GM18499 (cell line): ENCODE results near the gene EPSTI1.
"Not testable (repeated sequence)": the region's sequence is repeated elsewhere in the genome, so short reads cannot be mapped to it uniquely, and the experiment has no call there.

Experiments
- ATAC-seq: cut with Tn5 transposase; IDR thresholded peaks from one replicate; pipeline ENCODE4 v1.9.1; 2021; ENCODE audit warnings: moderate number of reproducible peaks; ENCODE audit not compliant: insufficient read depth, unreplicated experiment

EPSTI1 gene

GRCh38 chr13:43006893-43007631, 15.0 kb upstream of the EPSTI1 start:
- ATAC-seq: no peak

- no peak for ATAC-seq
These were observed 13.6 kb upstream of the EPSTI1 start for GRCh38 chr13:43005460-43006236.

DNA sequence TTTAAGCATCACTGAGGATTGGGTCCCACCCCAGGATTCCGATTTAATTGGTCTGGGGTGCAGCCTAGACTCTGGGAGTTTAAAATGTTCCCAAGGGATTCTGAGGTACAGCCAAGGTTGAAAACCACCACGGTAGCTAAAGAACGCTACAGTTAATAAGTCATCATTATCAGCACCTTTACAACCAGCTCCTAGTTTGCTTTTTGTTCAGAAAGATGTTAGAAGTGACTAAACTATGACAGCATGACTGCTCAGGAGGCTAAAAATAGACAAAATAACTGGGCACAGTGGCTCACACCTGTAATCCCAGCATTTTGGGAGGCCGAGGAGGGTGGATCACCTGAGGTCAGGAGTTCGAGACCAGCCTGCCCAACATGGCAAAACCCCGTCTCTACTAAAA, 11.7 kb upstream of the EPSTI1 start:
- ATAC-seq: no peak

- ATAC-seq: no peak
These were observed 11.0 kb upstream of the EPSTI1 start for GRCh38 chr13:43003010-43003409.

DNA sequence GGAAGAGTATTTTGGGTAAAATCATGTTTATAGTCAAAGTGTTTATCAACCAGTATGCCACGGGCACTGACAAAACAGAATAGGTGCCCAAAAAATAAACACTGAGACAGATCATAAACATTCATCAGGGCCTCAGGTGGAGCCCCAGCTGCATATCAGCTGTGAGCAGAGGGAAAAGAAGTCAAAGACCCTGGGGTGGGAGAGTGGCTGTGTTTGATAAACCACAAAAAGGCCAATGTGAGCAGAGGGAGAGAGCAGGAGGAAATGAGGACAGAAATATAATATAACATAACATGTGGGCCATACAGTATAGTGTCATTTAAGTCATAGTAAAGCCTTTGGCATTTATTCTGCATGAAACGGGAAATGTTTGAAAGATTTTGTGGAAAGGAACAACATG, 10.0 kb upstream of the EPSTI1 start:
- no peak for ATAC-seq

- ATAC-seq: no peak
These were observed 8.6 kb upstream of the EPSTI1 start for GRCh38 chr13:43000676-43001075.

DNA sequence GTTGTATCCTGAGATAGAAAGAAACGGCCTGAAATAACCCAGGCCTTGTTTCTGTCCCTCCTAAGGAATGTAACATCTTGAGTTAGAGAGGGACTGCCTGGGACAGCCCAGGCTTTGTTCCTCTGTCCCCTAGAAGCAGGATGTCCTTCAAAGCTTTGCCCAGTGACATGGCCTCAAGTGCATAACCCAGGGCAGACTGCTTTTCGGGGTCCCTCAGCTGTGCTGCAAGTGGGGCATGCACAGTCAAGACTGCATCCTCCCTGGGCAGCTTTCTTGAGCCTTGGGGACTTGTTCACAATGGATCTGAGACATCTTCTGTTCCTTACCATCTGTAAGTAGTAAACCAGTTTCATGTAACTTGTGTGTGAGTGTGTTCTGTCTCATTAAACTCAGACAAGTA, 7.5 kb upstream of the EPSTI1 start:
- no peak for ATAC-seq

DNA sequence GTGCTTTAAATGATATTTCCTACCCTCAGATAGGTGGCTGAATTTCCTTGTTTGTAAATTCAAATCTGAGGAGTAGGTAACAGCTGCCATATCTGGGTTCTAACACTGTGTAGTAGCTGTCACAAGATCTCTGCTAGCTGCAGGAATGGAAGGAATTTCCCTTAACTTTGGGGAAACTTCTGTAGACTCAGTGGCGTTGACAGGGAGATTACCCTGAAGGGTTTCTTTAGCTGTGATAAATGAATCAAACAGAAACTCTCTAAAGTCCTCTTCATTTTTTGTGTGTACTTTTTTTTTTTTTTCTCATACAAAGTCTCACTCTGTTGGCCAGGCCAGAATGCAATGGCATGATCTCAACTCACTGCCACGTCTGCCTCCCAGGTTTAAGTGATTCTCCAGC, 5.3 kb upstream of the EPSTI1 start:
- no peak for ATAC-seq

- ATAC-seq: no peak
These were observed 4.5 kb upstream of the EPSTI1 start for GRCh38 chr13:42996584-42996983.

- no peak for ATAC-seq
These were observed 2.8 kb upstream of the EPSTI1 start for GRCh38 chr13:42994878-42995277.

DNA sequence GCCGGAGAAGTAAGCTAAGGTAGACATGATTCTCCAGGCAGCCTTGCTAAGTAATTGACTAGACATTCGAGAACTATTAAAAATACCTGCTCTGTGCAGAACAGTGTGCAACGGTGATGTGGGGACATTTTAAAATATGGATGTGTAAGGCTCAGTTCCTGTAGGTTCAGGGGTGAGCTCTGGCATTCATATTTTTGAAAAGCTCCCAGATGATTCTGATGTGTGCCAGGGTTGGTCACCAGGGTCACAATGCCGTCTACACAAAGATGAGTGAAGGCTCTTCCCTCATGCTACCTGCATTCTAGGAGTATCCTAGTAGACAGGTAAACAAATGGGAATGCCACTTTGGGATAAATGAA, 702 bp upstream of the EPSTI1 start:
- no peak for ATAC-seq

GRCh38 chr13:42991233-42991897, 676 bp downstream of the EPSTI1 start:
- ATAC-seq: not testable (repeated sequence)

DNA sequence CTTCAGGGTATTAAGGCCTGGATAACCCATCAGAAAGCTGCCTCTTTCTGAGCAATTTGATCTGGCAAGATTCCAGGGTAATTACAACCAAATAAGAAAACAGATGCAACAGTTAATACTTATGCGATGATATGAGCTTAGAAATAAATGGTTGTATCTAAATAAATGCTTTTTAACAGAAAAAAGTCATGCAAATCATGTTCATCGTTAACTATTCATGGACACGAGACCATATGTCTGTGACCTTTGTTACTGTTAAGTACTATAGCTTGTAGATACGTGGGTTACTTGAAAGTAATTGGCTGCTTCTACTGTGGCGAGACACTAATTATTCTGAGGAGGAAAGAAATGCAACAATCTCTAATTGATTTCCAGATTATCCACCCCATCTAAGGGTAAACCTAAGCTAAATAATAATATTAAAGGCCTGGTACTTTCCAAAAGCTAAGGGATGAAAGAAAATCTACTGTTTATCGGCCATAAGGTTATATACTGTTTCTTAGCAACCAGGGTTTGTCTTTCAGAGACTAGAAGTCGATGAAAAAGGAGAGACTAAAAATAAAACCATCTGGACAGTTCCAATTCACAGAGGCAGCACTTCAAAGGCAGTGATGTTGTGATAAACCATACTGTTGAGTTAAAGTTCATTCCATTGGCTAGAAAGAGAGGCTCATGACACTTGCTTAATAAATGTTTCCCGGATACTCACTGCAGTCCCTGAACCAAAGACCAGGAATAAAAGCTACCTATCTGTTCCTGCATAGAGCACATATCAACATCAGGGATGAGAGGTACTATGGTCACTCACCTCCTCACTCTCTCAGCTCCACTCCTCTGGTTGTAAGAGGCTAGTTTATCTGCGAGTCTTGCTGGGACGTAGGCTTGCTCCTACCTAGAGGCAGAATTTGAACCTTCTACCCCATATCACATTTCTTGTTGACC, 1.5 kb downstream of the EPSTI1 start:
- ATAC-seq: no peak

- no peak for ATAC-seq
These were observed 5.9 kb downstream of the EPSTI1 start for GRCh38 chr13:42986176-42986574.

DNA sequence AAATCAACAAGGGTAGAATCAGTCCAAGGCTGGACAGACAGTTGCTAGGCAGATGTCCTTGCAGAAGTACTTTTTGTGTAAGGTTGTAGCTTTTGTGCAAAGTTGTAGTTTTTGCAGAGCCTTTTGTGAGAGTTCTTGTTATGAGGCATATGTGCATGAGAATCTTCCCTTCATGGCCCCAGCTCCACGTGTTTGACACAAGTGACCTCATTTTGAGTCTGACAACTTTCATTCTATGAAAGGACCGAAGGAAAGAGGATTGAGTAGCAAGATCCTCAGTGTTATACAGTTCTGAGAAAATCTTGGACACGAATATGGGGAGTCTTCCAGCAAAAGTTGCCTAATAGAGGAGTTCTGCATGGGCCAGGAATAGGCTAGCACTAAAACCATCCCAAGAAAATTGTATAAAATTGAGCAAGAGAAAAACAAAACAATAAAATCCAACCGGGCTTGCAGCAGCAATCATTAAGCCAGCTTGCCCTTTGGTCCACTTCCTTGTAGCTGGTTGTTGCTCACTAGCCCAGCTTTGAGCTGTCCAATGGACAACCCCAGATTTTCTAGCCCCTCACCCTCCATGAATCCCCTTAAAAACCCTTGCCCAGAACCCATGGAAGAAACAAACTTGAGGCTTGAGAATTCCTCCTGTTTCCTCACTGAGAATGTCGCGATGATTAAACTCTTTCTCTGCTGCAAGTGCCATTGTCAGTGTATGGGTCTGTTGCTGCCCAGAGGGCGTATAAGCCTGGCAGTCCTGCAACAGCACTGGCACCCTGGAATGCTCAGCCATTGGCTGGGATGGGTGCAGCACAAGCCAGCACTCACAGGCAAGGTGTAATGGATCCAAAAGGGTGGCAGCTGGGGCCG, 6.5 kb downstream of the EPSTI1 start:
- no peak for ATAC-seq

GRCh38 chr13:42984691-42985090, 7.3 kb downstream of the EPSTI1 start:
- no peak for ATAC-seq

- ATAC-seq: no peak
These were observed 8.0 kb downstream of the EPSTI1 start for GRCh38 chr13:42984026-42984425.

DNA sequence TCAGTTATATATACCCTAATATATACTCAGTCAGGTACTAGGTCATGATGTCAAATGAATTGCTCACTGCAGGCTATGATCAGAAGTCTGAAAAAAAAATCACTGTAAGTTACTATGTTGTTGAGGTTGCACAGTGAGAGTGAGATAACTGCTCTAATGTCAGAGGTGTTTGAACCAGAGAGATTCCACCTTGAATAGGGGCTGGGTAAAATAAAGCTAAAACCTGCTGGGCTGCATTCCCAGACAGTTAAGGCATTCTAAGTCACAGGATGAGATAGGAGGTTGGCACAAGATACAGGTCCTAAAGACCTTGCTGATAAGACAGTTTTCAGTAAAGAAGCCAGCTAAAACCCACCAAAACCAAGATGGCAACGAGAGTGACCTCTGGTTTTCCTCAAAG, 10.2 kb downstream of the EPSTI1 start:
- no peak for ATAC-seq

GRCh38 chr13:42981317-42981716, 10.7 kb downstream of the EPSTI1 start:
- no peak for ATAC-seq
